Mesendoderm (in vitro differentiated cells): ENCODE results near the gene HSPB1.

Experiments used
- DNase-seq: peaks from one replicate; pipeline ENCODE4 v3.0.0; 2013
- H2AK5ac ChIP-seq: 2 replicates; pipeline ENCODE4 v1.6.1; 2013; ENCODE audit warnings: low read length, inconsistent platforms
- H2BK120ac ChIP-seq: 2 replicates; pipeline ENCODE4 v1.6.1; 2013; ENCODE audit warnings: low read depth, mild to moderate bottlenecking, low read length, moderate library complexity, mixed read lengths
- H2BK15ac ChIP-seq: replicated peaks from 2 replicates; pipeline ENCODE4 v1.6.1; 2013; ENCODE audit warnings: low read depth, mild to moderate bottlenecking, moderate library complexity
- H2BK5ac ChIP-seq: 2 replicates; pipeline ENCODE4 v1.6.1; 2013; ENCODE audit warnings: low read length, inconsistent platforms
- H3K18ac ChIP-seq: 2 replicates; pipeline ENCODE4 v1.6.1; 2013; ENCODE audit warnings: mild to moderate bottlenecking, low read length, mixed read lengths
- H3K23ac ChIP-seq: one replicate; pipeline ENCODE4 v1.6.1; 2013; ENCODE audit warnings: low read length
- H3K27ac ChIP-seq: 2 replicates; pipeline ENCODE4 v1.5.1; 2013; ENCODE audit warnings: low read depth, mild to moderate bottlenecking, inconsistent platforms, low read length, moderate library complexity
- H3K27me3 ChIP-seq: 2 replicates; pipeline ENCODE4 v1.6.1; 2013; ENCODE audit warnings: low read length, control low read depth, mild to moderate bottlenecking, inconsistent platforms; ENCODE audit not compliant: insufficient read depth, poor library complexity
- H3K36me3 ChIP-seq: 2 replicates; pipeline ENCODE4 v1.6.1; 2013; ENCODE audit warnings: low read length, inconsistent platforms; ENCODE audit not compliant: control insufficient read depth, insufficient read depth
- H3K4ac ChIP-seq: one replicate; pipeline ENCODE4 v1.6.1; 2013; ENCODE audit warnings: low read depth, mild to moderate bottlenecking, low read length, moderate library complexity
- H3K4me1 ChIP-seq: 2 replicates; pipeline ENCODE4 v1.6.1; 2013; ENCODE audit warnings: low read depth, low read length, inconsistent platforms; ENCODE audit not compliant: control insufficient read depth
- H3K4me2 ChIP-seq: 2 replicates; pipeline ENCODE4 v1.6.1; 2013; ENCODE audit warnings: low read length
- H3K4me3 ChIP-seq: 2 replicates; pipeline ENCODE4 v1.5.1; 2013; ENCODE audit warnings: mild to moderate bottlenecking, low read length
- H3K56ac ChIP-seq: one replicate; pipeline ENCODE4 v1.6.1; 2013; ENCODE audit warnings: low read length
- H3K79me1 ChIP-seq: 2 replicates; pipeline ENCODE4 v1.6.1; 2013; ENCODE audit warnings: low read length, inconsistent platforms
- H3K79me2 ChIP-seq: 2 replicates; pipeline ENCODE4 v1.6.1; 2013; ENCODE audit warnings: mild to moderate bottlenecking, low read length; ENCODE audit not compliant: control insufficient read depth, insufficient read depth
- H3K9ac ChIP-seq: 2 replicates; pipeline ENCODE4 v1.6.1; 2013; ENCODE audit warnings: low read length, inconsistent platforms
- H4K5ac ChIP-seq: one replicate; pipeline ENCODE4 v1.6.1; 2013; ENCODE audit warnings: low read length
- H4K8ac ChIP-seq: one replicate; pipeline ENCODE4 v1.6.1; 2013; ENCODE audit warnings: low read depth, mild to moderate bottlenecking, control low read depth, low read length, moderate library complexity
- WGBS: extraction: QIAGEN DNeasy Blood & Tissue Kit; methylation state at CpG from one replicate; pipeline ENCODE4 v1.1.7; 2013; ENCODE audit warnings: low lambda C conversion rate, missing lambda C conversion rate; ENCODE audit not compliant: insufficient coverage; ENCODE audit errors: extremely low coverage; 5-methylcytosine and 5-hydroxymethylcytosine counted together

HSPB1 gene

GRCh38 chr7:76351372-76351771, 48.9 kb downstream of the HSPB1 start:
- no peak overlapping the region for H3K18ac ChIP-seq
- no peak overlapping the region for H3K4me2 ChIP-seq
- DNase-seq, result no peak
- no peak overlapping the region for H3K9ac ChIP-seq
- no peak overlapping the region for H3K4ac ChIP-seq
- H2BK5ac ChIP-seq, result no peak overlapping the region
- no peak overlapping the region for H2BK15ac ChIP-seq
- no peak overlapping the region for H3K4me3 ChIP-seq
- no peak overlapping the region for H4K5ac ChIP-seq
- H3K23ac ChIP-seq, result no peak overlapping the region
- no peak overlapping the region for H3K27ac ChIP-seq
- H3K56ac ChIP-seq, result no peak overlapping the region
- H3K4me1 ChIP-seq, result peaks cover 2% of the 10 kb centered on the region
- H3K79me2 ChIP-seq, result peaks cover 95% of the 10 kb centered on the region
- H3K36me3 ChIP-seq, result peaks cover 11% of the 10 kb centered on the region
- no peak overlapping the region for H2BK120ac ChIP-seq
- no peaks in the 10 kb centered on the region for H3K27me3 ChIP-seq
- H4K8ac ChIP-seq, result no peak overlapping the region
- H2AK5ac ChIP-seq, result no peak overlapping the region
- peaks cover 14% of the 10 kb centered on the region for H3K79me1 ChIP-seq
- whole genome bisulfite sequencing, result no CpG with 5 or more reads among the region's 7 CpGs

GRCh38 chr7:76352193-76352592, 49.7 kb downstream of the HSPB1 start:
- WGBS, result no CpG with 5 or more reads among the region's 6 CpGs
- H2AK5ac ChIP-seq, result no peak overlapping the region
- no peak overlapping the region for H2BK5ac ChIP-seq
- no peak for DNase-seq
- H4K8ac ChIP-seq, result no peak overlapping the region
- peaks cover 4% of the 10 kb centered on the region for H3K4me1 ChIP-seq
- no peak overlapping the region for H2BK120ac ChIP-seq
- peaks cover 94% of the 10 kb centered on the region for H3K79me2 ChIP-seq
- H3K4me2 ChIP-seq, result no peak overlapping the region
- H3K4ac ChIP-seq, result no peak overlapping the region
- no peak overlapping the region for H3K18ac ChIP-seq
- H3K27me3 ChIP-seq, result no peaks in the 10 kb centered on the region
- H3K36me3 ChIP-seq, result peaks cover 6% of the 10 kb centered on the region
- H3K23ac ChIP-seq, result no peak overlapping the region
- H3K4me3 ChIP-seq, result no peak overlapping the region
- no peak overlapping the region for H3K56ac ChIP-seq
- H2BK15ac ChIP-seq, result no peak overlapping the region
- no peak overlapping the region for H4K5ac ChIP-seq
- peaks cover 9% of the 10 kb centered on the region for H3K79me1 ChIP-seq
- H3K9ac ChIP-seq, result no peak overlapping the region
- H3K27ac ChIP-seq, result no peak overlapping the region

GRCh38 chr7:76353744-76354143, 51.3 kb downstream of the HSPB1 start:
- H3K9ac ChIP-seq, result no peak overlapping the region
- H3K27me3 ChIP-seq, result no peaks in the 10 kb centered on the region
- no peak overlapping the region for H4K5ac ChIP-seq
- no peak overlapping the region for H2BK15ac ChIP-seq
- H2BK120ac ChIP-seq, result no peak overlapping the region
- no peak overlapping the region for H3K4me3 ChIP-seq
- H4K8ac ChIP-seq, result no peak overlapping the region
- DNase-seq, result no peak
- WGBS, result no CpG with 5 or more reads among the region's 5 CpGs
- H3K4me2 ChIP-seq, result no peak overlapping the region
- H3K4me1 ChIP-seq, result peaks cover 4% of the 10 kb centered on the region
- H3K56ac ChIP-seq, result no peak overlapping the region
- peaks cover 9% of the 10 kb centered on the region for H3K79me1 ChIP-seq
- no peak overlapping the region for H2AK5ac ChIP-seq
- no peak overlapping the region for H3K4ac ChIP-seq
- H3K27ac ChIP-seq, result no peak overlapping the region
- H3K79me2 ChIP-seq, result peaks cover 96% of the 10 kb centered on the region
- no peak overlapping the region for H2BK5ac ChIP-seq
- peaks cover 6% of the 10 kb centered on the region for H3K36me3 ChIP-seq
- no peak overlapping the region for H3K18ac ChIP-seq
- H3K23ac ChIP-seq, result no peak overlapping the region
